SU-DHL-6 (cell line): ENCODE measurements around the gene WIZ.

Experiments used
- CTCF ChIP-seq: fragments of 200-600 bp; sonication (generic); IDR thresholded peaks from one replicate; pipeline ENCODE4 v1.5.1; 2017; ENCODE audit warnings: antibody characterized with exemption, mild to moderate bottlenecking, low read length, moderate library complexity; ENCODE audit not compliant: insufficient read depth, poor library complexity, severe bottlenecking
- EZH2phosphoT487 ChIP-seq: fragments of 200-600 bp; sonication (generic), shearing (Covaris generic); conservative IDR thresholded peaks from 2 replicates; pipeline ENCODE4 v1.6.1; 2018; ENCODE audit warnings: mild to moderate bottlenecking, antibody characterized with exemption, low read length, moderate library complexity, mixed read lengths

GRCh38 chr19:15399635-15400034 is 50.1 kb downstream of the WIZ start:
- TF ChIP-seq EZH2phosphoT487 (no peak), CTCF (no peak)
